Measurements from ENCODE around the gene C16orf92.

- peak; percentile 85 for TF ChIP-seq CTCF (conservative IDR thresholded peaks at IDR 0.05)
- no peak for TF ChIP-seq EZH2 (IDR thresholded peaks at IDR 0.05; ENCODE audit: low read depth)
Measured at GRCh38 chr16:30005341-30006094, 17.5 kb upstream of the C16orf92 start.
